Renal cortex interstitium (tissue), 11 donors: ENCODE results near the gene NBPF1. TPM values are rescaled to one million over a fixed set of nuclear protein-coding genes. Genes with fewer than 3 reads are reported as not detected.
"Not testable (repeated sequence)": the region's sequence is repeated elsewhere in the genome, so short reads cannot be mapped to it uniquely, and the experiment has no call there.

Experiments
- DNase-seq, 11 donors: peaks; one replicate each; pipeline ENCODE4 v3.0.0-alpha.2; 2013; ENCODE audit warnings: low read depth in 9 of 11, low spot score in 4 of 11; ENCODE audit errors: extremely low read depth in 1 of 11
- polyA plus RNA-seq, 3 donors: library from polyadenylated mRNA; unstranded; fragments of 120-200 nt; gene quantifications; one replicate each; pipeline ENCODE4 v1.2.1, GENCODE V29; 2013; ENCODE audit not compliant: insufficient read length in 3 of 3

NBPF1 gene
- polyA plus RNA-seq, 3 donors = 72.3 to 74.5 (median 72.4) TPM

- peak in 7 of 11 donors; percentile 41 to 73 (median 62) for DNase-seq
These were observed 812 bp downstream of the NBPF1 start for GRCh38 chr1:16612332-16613172.

- not testable (repeated sequence) for DNase-seq
These were observed 1.4 kb downstream of the NBPF1 start for GRCh38 chr1:16611981-16612331.

GRCh38 chr1:16611164-16611563 lies 2.2 kb downstream of the NBPF1 start:
- DNase-seq = not testable (repeated sequence)

GRCh38 chr1:16610553-16610952 lies 2.8 kb downstream of the NBPF1 start:
- not testable (repeated sequence) for DNase-seq

GRCh38 chr1:16609761-16610160 lies 3.6 kb downstream of the NBPF1 start:
- DNase-seq = not testable (repeated sequence)

GRCh38 chr1:16608838-16609560 lies 4.4 kb downstream of the NBPF1 start:
- no peak for DNase-seq

- DNase-seq = not testable (repeated sequence)
These were observed 5.2 kb downstream of the NBPF1 start for GRCh38 chr1:16607853-16608815.

- DNase-seq = no peak
These were observed 5.9 kb downstream of the NBPF1 start for GRCh38 chr1:16607433-16607851.

- not testable (repeated sequence) for DNase-seq
These were observed 6.5 kb downstream of the NBPF1 start for GRCh38 chr1:16606666-16607432.

GRCh38 chr1:16605532-16606505 lies 7.5 kb downstream of the NBPF1 start:
- DNase-seq = no peak

- no peak for DNase-seq
These were observed 8.2 kb downstream of the NBPF1 start for GRCh38 chr1:16605213-16605525.

- not testable (repeated sequence) for DNase-seq
These were observed 8.7 kb downstream of the NBPF1 start for GRCh38 chr1:16604514-16605212.

GRCh38 chr1:16603623-16604022 lies 9.7 kb downstream of the NBPF1 start:
- not testable (repeated sequence) for DNase-seq

GRCh38 chr1:16602336-16603011 lies 10.9 kb downstream of the NBPF1 start:
- DNase-seq = not testable (repeated sequence)

- not testable (repeated sequence) for DNase-seq
These were observed 12.2 kb downstream of the NBPF1 start for GRCh38 chr1:16600855-16601786.
